Caco-2 (cell line): Measurements from ENCODE around the gene STK35. TPM values are rescaled to one million over a fixed set of nuclear protein-coding genes. Genes with fewer than 3 reads are reported as not detected.

Source experiments
- BruUV-seq: library from RNA; stranded (reverse); fragments of 400-500 nt; replicated peaks from 2 replicates; lab custom pipeline; 2021; lab: Mats Ljungman, UMichigan
- CTCF ChIA-PET: fragments of 300-600 bp; sonication (Branson Sonifier 250); formaldehyde crosslinking; loops from one replicate; lab custom pipeline; 2022; ENCODE audit warnings: antibody characterized with exemption; lab: Charles Lee
- POLR2A ChIA-PET: fragments of 300-600 bp; sonication (Branson Sonifier 250); formaldehyde crosslinking; loops from one replicate; lab custom pipeline; 2022; ENCODE audit warnings: antibody characterized with exemption; lab: Charles Lee
- DNase-seq, 2 experiments: peaks; one replicate each; pipeline versions ENCODE4 v3.0.0 to v3.0.0-alpha.2; 2020 to 2022
- H3K27me3 ChIP-seq: replicated peaks from 2 replicates; pipeline ENCODE4 v1.6.0; 2011; ENCODE audit warnings: low read length; ENCODE audit not compliant: control insufficient read depth, insufficient read depth
- H3K36me3 ChIP-seq: 2 replicates; pipeline ENCODE4 v1.5.1; 2011; ENCODE audit warnings: low read length; ENCODE audit not compliant: control insufficient read depth, insufficient read depth
- H3K4me1 ChIP-seq: fragments of 250-450 bp; sonication (Bioruptor Pico); 2 replicates; pipeline ENCODE4 v1.5.1; 2020; ENCODE audit warnings: mild to moderate bottlenecking
- H3K4me3 ChIP-seq: 2 replicates; pipeline ENCODE4 v1.5.1; 2011; ENCODE audit warnings: low read depth, mild to moderate bottlenecking, control low read depth, low read length
- H3K9me3 ChIP-seq: fragments of 250-450 bp; sonication (Bioruptor Pico); 2 replicates; pipeline ENCODE4 v1.5.1; 2020; ENCODE audit warnings: mild to moderate bottlenecking, moderate library complexity
- H3K27ac Mint-ChIP-seq: one replicate; pipeline ENCODE4 v1.8.0; 2022; ENCODE audit warnings: mixed read lengths; ENCODE audit not compliant: unreplicated experiment
- H3K27me3 Mint-ChIP-seq: one replicate; pipeline ENCODE4 v1.8.0; 2022; ENCODE audit warnings: mixed read lengths; ENCODE audit not compliant: insufficient read depth, unreplicated experiment
- H3K36me3 Mint-ChIP-seq: one replicate; pipeline ENCODE4 v1.8.0; 2022; ENCODE audit warnings: mild to moderate bottlenecking, mixed read lengths; ENCODE audit not compliant: insufficient read depth, unreplicated experiment
- H3K4me1 Mint-ChIP-seq: one replicate; pipeline ENCODE4 v1.8.0; 2022; ENCODE audit warnings: low read depth, mixed read lengths; ENCODE audit not compliant: unreplicated experiment
- H3K4me3 Mint-ChIP-seq: one replicate; pipeline ENCODE4 v1.8.0; 2022; ENCODE audit warnings: mild to moderate bottlenecking, moderate library complexity, mixed read lengths; ENCODE audit not compliant: unreplicated experiment
- H3K9me3 Mint-ChIP-seq: one replicate; pipeline ENCODE4 v1.8.0; 2022; ENCODE audit warnings: mixed read lengths; ENCODE audit not compliant: unreplicated experiment
- intact Hi-C: fragments of 100-400 bp; cut with micrococcal nuclease; formaldehyde crosslinking; loops from one replicate; pipeline ENCODE4 v1.10.0; 2022; ENCODE audit not compliant: unreplicated experiment
- total RNA-seq: library from RNA; stranded (reverse); gene quantifications from 2 replicates; pipeline ENCODE4 v1.2.3, GENCODE V29; 2022
- TF ChIP-seq, protein P1 (sequence below), 2 experiments: fragments of 200-600 bp in 1 of 2; IDR thresholded peaks; 1 replicate in 1 of 2; 2 replicates in 1 of 2; pipeline versions ENCODE4 v1.5.1 to v1.8.0; 2011 to 2022; ENCODE audit warnings: antibody characterized with exemption in 1 of 2, control low read depth in 1 of 2, inconsistent platforms in 1 of 2, low read depth in 1 of 2, low read length in 1 of 2, mild to moderate bottlenecking in 1 of 2, moderate library complexity in 1 of 2; ENCODE audit not compliant: insufficient read depth in 1 of 2, severe bottlenecking in 1 of 2, unreplicated experiment in 1 of 2

STK35 gene
- total RNA-seq, 1 experiment from 2014 or later = 40.2 TPM

DNA sequence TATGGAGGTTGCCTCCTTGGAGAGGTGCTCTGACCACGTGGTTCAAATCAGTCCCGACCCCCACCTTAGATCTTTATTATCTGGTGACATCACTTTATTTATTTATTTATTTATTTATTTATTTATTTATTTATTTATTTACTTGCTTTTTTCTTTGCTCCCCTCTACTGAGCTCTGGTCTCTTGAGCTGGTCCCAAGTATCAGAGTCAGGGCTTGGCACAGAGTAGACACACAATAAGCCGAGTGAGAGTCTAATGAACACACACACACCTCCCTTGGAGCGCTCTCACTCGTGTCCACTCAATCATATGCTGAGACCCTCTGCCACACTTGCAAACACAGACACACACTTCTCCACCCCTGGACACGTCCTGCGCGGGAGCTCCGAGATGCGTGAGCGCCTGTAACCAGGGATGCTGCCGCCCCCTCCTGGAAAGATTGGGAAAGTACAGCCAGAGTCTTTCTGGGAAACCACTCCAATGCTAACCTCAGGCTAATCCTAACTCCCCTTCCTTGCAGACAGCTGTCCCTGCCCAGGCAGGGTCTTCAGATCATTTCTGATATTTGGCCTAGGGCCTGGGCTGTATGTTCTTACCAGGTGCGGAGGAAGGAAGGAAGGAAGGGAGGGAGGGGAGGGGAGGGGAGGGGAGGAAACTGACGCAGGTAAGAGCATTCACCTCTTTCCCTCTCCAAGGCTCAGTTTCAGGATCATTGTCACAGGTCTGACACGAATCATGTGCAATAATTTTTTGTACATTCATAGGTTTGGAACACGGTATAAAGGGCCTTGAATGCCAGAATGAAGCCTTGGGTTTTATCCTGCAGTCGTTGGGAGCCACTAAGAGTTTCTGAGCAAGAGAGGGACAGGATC lies 70.9 kb downstream of the STK35 start:
- peak overlapping the region; percentile 47 for H3K4me3 Mint-ChIP-seq
- TF ChIP-seq, protein P1, sequence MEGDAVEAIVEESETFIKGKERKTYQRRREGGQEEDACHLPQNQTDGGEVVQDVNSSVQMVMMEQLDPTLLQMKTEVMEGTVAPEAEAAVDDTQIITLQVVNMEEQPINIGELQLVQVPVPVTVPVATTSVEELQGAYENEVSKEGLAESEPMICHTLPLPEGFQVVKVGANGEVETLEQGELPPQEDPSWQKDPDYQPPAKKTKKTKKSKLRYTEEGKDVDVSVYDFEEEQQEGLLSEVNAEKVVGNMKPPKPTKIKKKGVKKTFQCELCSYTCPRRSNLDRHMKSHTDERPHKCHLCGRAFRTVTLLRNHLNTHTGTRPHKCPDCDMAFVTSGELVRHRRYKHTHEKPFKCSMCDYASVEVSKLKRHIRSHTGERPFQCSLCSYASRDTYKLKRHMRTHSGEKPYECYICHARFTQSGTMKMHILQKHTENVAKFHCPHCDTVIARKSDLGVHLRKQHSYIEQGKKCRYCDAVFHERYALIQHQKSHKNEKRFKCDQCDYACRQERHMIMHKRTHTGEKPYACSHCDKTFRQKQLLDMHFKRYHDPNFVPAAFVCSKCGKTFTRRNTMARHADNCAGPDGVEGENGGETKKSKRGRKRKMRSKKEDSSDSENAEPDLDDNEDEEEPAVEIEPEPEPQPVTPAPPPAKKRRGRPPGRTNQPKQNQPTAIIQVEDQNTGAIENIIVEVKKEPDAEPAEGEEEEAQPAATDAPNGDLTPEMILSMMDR (IDR thresholded peaks at IDR 0.05; ENCODE audit: insufficient read depth in 1 of 2, low read depth in 1 of 2, low read length in 1 of 2, severe bottlenecking in 1 of 2, unreplicated experiment in 1 of 2) = peak; percentile 94 to 95
- no peaks in the 10 kb centered on the region for H3K36me3 ChIP-seq
- H3K4me3 ChIP-seq = no peak overlapping the region
- no peaks in the 10 kb centered on the region for H3K27me3 ChIP-seq
- no peaks in the 10 kb centered on the region for H3K9me3 ChIP-seq
- peaks cover 13% of the 10 kb centered on the region for H3K4me1 Mint-ChIP-seq
- POLR2A ChIA-PET = no interaction called here
- intact Hi-C loops = loop anchor here (1.0 to 10.0 kb wide), 4 partner anchors 70 to 408 kb away; partner anchors contain the start of gene STK35
- peaks cover 18% of the 10 kb centered on the region for H3K27me3 Mint-ChIP-seq
- no peak overlapping the region for H3K27ac Mint-ChIP-seq
- no peaks in the 10 kb centered on the region for H3K36me3 Mint-ChIP-seq
- BruUV-seq = no TSS peak
- peak; percentile 70 to 79 for DNase-seq
- CTCF ChIA-PET = interaction anchor here (0.5 to 1.8 kb wide), 17 partner anchors 9 to 408 kb away, joined by 3 to 9 read pairs (median 3); no protein-coding TSS in a partner anchor
- no peaks in the 10 kb centered on the region for H3K4me1 ChIP-seq
- H3K9me3 Mint-ChIP-seq = no peaks in the 10 kb centered on the region

DNA sequence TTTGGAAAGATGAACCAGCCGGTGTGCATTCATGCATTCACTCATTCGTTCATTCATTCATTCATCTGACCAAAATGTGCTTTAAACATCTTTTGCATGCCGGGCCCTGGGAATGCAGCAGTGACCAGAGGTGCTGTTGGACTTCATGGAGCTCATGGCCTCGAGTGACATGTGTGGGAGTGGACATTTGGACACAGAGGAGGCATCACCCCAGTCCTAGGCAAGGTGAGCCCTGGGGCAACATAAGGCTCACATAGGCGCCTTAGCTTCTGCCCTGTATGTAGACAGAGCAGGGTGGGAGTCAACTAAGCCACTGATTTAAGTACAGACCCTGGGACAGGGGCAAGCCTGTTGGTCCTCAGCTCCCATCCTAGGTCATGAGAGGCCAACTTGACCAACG lies 71.6 kb downstream of the STK35 start:
- Histone ChIP-seq H3K36me3 (no peaks in the 10 kb centered on the region), H3K4me3 (no peak overlapping the region), H3K27me3 (no peaks in the 10 kb centered on the region), H3K4me1 (no peaks in the 10 kb centered on the region), H3K9me3 (no peaks in the 10 kb centered on the region)
- BruUV-seq = no TSS peak
- H3K36me3 Mint-ChIP-seq = no peaks in the 10 kb centered on the region
- ChIA-PET CTCF (interaction anchor here (0.5 to 1.8 kb wide), 12 partner anchors 10 to 409 kb away, joined by 3 to 9 read pairs (median 3); no protein-coding TSS in a partner anchor), POLR2A (no interaction called here)
- intact Hi-C loops = loop anchor here (5.0 to 10.0 kb wide), 2 partner anchors 71 to 408 kb away; partner anchors contain the start of gene STK35
- no peak overlapping the region for H3K4me3 Mint-ChIP-seq
- DNase-seq = no peak
- H3K27me3 Mint-ChIP-seq = peaks cover 18% of the 10 kb centered on the region
- H3K4me1 Mint-ChIP-seq = peaks cover 13% of the 10 kb centered on the region
- H3K9me3 Mint-ChIP-seq = no peaks in the 10 kb centered on the region
- TF ChIP-seq, protein P1 (IDR thresholded peaks at IDR 0.05; ENCODE audit: insufficient read depth in 1 of 2, low read depth in 1 of 2, low read length in 1 of 2, severe bottlenecking in 1 of 2, unreplicated experiment in 1 of 2) = no peak
- no peak overlapping the region for H3K27ac Mint-ChIP-seq

DNA sequence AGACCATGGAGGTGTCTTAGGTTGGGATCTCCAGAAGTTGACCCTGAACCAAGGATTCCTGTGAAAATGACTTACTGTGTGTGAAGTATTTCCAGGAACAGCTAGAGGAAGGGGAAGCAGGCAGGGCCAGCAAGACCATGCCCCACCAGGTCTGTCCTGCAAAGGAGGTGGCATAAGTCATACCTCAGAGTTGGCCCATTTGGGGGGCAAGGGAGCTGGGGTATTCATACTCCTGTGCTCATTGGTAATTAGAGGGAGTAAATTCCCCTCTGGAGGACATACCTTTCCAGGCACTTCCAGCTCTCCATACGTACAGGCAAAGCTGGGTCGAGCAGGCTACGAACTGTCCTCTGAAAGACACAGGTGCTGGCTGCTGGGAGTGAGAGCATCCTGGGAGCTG lies 72.4 kb downstream of the STK35 start:
- Mint-ChIP-seq H3K9me3 (no peaks in the 10 kb centered on the region), H3K4me1 (peaks cover 13% of the 10 kb centered on the region), H3K27ac (no peak overlapping the region), H3K4me3 (no peak overlapping the region), H3K27me3 (peaks cover 18% of the 10 kb centered on the region), H3K36me3 (no peaks in the 10 kb centered on the region)
- no peak for DNase-seq
- intact Hi-C loops = loop anchor here (5.0 to 10.0 kb wide), 2 partner anchors 72 to 409 kb away; partner anchors contain the start of gene STK35
- no peaks in the 10 kb centered on the region for H3K9me3 ChIP-seq
- no TSS peak for BruUV-seq
- TF ChIP-seq, protein P1 (IDR thresholded peaks at IDR 0.05; ENCODE audit: insufficient read depth in 1 of 2, low read depth in 1 of 2, low read length in 1 of 2, severe bottlenecking in 1 of 2, unreplicated experiment in 1 of 2) = no peak
- H3K36me3 ChIP-seq = no peaks in the 10 kb centered on the region
- H3K4me3 ChIP-seq = no peak overlapping the region
- no peaks in the 10 kb centered on the region for H3K27me3 ChIP-seq
- POLR2A ChIA-PET = no interaction called here
- H3K4me1 ChIP-seq = no peaks in the 10 kb centered on the region
- CTCF ChIA-PET = no interaction called here
